T follicular helper cell (primary cell): ENCODE data around the gene ATP6V0A1.
"Not testable (repeated sequence)": the region's sequence is repeated elsewhere in the genome, so short reads cannot be mapped to it uniquely, and the experiment has no call there.

Experiments used
- DNase-seq: peaks from one replicate; pipeline ENCODE4 v3.0.0-alpha.2; 2020; ENCODE audit warnings: low read depth

ATP6V0A1 gene

DNA sequence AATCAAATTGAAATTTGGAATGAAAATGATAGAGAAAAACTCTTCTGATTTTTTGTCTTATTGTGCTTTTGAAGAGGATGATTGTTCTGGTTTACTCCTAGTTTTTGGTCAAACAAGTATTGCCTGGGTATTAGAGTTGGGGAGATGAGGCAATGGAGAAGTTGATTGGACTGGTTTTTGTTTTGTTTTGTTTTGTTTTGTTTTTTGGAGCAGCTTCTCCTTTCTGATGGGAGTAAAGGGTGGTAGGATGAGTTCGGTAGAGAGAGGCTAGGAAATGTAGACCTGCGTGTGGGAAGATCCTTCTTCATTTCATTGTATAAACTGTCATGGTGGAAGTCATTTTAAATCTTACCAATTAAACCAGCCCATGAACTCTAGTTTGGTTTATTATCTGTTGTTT is 17.7 kb downstream of the ATP6V0A1 start:
- no peak for DNase-seq

GRCh38 chr17:42477173-42477572 is 18.5 kb downstream of the ATP6V0A1 start:
- DNase-seq = no peak

GRCh38 chr17:42477824-42478223 is 19.1 kb downstream of the ATP6V0A1 start:
- not testable (repeated sequence) for DNase-seq

- peak; percentile 48 for DNase-seq
These were observed 25.6 kb downstream of the ATP6V0A1 start for GRCh38 chr17:42484304-42484703.

- DNase-seq = no peak
These were observed 27.0 kb downstream of the ATP6V0A1 start for GRCh38 chr17:42485680-42486079.

DNA sequence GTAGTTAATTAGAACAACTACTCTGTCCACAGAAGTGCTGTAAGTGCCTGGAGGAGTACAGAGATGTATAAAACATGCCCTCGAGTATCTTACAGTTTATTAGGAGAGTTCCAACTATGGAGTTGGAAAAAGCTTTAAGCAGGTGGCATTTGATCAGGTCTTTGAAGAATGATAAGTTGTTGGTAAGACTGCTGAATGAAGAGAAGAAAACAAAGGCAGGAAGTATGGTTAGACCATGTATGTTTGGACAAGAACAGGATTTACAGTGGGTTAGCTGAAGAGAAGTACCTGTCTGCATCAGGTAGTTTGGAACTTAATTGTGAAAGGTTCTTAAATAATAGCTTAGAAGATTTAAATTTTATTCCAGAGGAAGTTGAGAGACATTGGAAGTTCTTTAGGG is 29.4 kb downstream of the ATP6V0A1 start:
- DNase-seq = no peak

DNA sequence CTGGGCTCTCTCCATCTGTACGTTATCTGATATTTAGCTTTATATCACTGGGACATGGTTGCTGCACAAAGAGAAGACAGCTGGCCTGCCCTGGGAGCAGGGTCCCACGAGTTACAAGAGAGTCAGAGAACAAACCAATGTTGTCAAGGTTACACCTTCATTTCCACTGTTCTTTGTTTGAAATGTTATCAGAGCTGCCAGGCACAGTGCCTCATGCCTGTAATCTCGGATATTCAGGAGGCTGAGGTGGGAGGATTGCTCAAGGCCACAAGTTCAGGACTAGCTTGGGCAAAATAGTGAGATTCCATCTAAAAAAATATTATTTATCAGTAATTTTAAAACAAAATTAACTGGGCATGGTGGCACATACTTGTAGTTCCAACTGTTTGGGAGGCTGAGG is 34.6 kb downstream of the ATP6V0A1 start:
- DNase-seq = no peak

- no peak for DNase-seq
These were observed 36.0 kb downstream of the ATP6V0A1 start for GRCh38 chr17:42494673-42495072.

DNA sequence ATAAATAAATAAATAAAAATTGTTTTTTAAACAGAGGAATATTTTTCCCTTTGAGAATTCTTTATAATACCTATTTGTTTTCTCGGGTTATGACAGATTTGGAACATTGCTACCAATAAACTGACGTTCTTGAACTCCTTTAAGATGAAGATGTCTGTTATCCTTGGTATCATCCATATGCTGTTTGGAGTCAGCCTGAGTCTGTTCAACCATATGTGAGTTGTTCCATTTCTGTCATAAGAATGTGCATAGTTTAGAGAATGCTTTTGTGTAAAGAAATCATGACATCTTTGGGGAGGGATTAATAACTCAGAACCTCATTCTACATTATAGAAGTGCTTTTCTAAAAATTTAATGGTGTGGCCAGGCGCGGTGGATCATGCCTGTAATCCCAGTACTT is 40.1 kb downstream of the ATP6V0A1 start:
- DNase-seq = no peak

DNA sequence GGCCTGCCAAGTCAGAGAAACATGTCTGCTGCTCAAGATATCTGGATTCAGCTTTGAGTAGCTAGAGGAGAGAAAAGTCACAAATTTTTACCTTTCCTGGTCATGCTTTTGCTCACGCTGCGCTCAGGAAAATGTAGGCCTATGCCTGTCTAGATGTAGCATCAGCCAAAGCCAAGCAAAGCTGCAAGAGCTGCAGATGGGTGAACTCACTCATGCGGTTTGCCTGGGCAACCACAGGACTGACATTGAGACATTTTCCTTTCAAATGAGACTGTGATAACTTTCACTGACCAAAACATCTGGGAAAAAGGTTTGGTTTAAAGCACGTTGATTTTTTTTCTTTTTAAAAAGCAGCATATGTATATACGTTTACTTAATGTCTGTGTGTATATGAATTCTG is 43.4 kb downstream of the ATP6V0A1 start:
- DNase-seq = no peak

DNA sequence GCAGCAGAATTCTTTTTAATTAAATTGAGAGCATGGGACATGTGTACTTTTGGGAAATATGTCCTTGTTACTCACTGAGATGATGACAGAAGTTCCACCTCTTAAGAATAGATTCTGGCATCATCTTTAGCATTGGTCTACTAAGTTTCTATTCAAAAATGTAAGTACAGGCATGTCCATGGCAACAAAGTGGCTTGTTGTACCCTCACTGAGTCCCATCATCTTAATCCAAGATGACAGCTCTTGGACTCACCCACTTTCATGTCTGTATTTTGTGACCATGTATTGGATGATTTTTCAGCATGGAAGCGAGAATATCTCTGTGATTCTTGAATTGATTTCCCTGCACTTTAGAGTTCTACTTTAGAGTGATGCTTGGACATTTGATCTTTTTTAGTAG is 44.2 kb downstream of the ATP6V0A1 start:
- no peak for DNase-seq

- DNase-seq = no peak
These were observed 49.0 kb downstream of the ATP6V0A1 start for GRCh38 chr17:42507671-42508070.

- DNase-seq = no peak
These were observed 49.9 kb downstream of the ATP6V0A1 start for GRCh38 chr17:42508426-42509165.

DNA sequence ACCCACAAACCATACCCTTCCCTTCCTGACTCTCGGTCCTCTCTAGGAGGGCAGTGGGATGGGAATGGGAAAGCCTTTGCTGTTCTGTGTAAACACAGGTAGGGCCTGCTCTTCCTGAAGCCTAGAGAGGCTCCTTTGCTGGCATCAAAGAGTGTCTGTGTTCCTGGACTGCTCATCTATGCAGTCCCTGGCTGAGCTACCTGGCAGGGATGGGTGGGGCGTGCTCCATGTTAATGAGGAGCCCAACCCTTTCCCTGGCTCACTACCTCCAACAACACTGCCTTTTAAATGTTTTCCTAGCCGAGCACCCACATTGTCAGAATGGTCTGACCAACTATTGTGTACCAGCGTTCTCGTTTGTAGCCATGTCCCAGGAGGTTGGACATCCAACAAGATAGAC is 50.7 kb downstream of the ATP6V0A1 start:
- DNase-seq = no peak

DNA sequence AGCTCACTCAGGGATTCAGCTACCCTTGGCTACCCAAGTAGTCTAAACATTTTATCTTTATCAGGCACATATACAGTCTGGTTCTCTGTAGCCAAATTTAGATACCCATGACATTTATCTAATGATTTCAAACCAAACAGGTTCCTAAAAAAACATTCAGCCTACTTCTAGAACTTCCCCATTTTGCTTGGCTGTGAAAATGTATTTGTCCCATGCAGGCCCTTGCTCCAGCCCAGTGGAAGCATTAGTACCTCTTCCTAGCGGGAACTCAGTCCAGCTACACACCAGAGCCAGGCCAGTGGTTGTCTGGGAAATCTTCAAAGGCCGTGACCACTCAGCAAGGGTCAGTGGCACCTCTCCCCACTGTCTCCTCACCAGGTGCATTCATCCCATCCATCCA is 51.2 kb downstream of the ATP6V0A1 start:
- DNase-seq = no peak

GRCh38 chr17:42512246-42512645 is 53.6 kb downstream of the ATP6V0A1 start:
- DNase-seq = no peak

DNA sequence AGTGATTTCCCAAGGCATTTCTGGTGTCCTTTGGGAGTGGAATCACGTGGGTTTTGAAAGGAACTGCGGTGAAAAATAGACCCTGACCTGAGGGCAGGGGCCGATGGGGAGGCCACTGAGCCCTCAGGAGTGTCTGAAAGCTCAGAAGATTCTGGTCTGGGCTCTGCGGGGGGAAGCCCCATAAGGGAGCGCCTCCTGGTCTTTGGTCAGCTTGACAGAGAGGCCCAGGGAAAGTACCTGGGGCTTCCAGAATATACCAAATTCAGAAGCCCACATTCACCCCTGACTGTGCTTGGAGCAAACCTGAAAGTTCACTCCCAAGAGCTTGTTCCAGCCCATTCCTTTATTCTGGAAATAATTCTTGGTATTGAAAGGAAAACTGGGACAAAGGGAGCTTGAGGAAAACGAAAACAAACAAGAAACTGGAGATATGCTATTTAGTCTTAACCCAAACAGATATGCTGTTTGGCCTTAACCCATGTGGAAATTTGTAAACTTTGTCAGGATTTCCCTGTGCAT is 54.1 kb downstream of the ATP6V0A1 start:
- no peak for DNase-seq

DNA sequence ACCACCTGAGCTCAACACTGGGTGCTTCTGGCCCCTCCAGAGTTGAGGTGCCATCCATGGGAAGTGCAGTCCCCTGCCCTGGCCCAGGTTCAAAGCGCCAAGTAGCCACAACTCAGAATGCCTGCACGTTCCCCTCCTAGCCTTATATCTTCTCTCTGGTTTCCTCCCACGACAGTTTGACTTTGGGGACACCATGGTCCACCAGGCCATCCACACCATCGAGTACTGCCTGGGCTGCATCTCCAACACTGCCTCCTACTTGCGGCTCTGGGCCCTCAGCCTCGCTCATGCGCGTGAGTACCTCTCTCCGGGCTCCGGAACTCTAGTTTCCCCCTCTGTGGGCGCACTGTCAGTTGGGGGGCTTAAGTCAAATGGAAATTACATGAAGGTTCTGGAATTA is 55.0 kb downstream of the ATP6V0A1 start:
- DNase-seq = no peak

DNA sequence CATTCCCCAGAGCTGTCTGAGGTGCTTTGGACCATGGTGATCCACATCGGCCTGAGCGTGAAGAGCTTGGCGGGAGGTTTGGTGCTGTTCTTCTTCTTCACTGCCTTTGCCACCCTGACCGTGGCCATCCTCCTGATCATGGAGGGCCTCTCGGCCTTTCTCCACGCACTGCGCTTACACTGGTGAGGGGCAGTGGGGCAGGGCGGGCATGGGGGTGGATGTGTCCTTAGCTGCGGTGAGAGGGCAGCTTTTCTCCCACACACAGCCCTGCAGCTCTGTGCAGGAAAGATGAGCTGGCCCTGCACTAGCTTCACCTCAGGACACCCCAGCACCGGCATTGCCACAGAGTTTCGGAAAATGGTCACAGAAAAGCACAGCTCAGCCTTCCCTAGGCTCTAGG is 55.6 kb downstream of the ATP6V0A1 start:
- no peak for DNase-seq

- DNase-seq = no peak
These were observed 56.2 kb downstream of the ATP6V0A1 start for GRCh38 chr17:42514867-42515266.

- peak; percentile 73 for DNase-seq
These were observed 58.8 kb downstream of the ATP6V0A1 start for GRCh38 chr17:42517516-42517915.

DNA sequence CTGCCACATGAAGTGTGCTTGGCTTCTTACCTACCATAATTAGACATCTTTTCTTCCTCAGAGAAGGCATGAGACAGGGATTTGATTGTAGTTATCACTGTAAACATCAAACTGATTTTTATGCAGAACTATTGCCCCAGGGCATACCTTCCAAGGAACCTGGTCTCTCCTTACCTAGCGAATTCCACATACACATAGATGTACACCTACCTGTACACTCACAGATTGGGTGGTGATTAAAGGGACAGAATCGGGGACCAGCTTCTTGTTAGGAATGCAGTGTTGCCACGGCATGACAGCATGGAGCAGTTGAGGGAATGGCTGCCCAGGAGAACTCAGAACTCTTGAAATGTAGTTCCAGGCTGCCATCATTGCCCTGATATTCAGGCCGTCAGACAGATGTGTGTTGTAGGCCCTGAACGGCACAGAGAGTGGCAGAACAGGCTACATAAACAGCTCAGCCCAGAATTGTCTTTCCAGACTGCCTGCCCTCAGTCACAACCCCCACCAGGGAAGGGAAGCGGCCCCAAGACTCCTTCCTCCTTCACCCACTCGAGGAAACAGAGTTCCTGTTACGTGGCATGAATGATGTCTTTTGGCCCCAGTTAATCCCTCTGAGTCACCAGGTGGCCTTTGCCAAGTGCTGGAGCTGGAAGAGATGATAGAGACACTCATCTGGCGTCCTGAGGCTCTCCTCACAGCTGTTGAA is 59.5 kb downstream of the ATP6V0A1 start:
- DNase-seq = no peak

DNA sequence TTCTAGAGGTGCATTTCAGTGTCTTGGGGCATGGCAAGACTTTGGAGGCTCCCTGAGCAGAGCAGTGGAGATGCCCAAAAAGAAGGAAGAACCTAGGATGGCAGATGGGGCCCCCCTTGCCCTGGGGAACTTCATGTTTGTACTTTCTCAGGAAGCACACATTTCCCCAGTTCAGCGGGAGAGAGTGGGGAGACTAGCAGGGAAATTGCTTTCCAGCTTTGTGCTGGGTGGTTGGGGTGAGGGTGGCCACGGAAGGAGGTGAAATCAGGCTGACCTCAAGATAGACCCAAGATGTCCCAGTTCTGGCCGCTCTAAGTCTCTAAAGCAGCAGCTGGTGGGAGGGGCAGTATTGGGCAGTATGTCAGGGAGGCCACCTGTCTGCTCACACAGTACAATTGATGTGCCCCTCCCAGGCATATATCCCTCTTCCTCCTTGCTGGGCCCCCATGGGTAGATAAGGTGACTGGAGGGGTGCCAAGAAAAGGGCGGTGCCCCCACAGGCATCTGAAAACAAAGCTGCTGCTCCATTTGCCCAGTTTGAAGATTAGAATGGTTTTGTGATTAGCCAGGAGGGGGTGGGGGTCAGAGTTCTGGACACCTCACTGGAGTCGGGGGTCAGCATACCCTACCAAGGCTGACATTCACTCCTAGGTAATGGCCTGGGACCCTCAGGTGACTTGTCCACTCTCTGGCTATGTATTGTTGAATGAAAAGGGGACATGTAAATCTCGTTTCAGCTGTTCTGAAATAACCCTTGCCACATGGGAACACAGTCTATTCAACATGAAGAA is 60.3 kb downstream of the ATP6V0A1 start:
- DNase-seq = no peak
